GM23338 (cell line): Measurements from ENCODE around the gene NUDT16. TPM values are rescaled to one million over a fixed set of nuclear protein-coding genes. Genes with fewer than 3 reads are reported as not detected.
"Not testable (repeated sequence)": the region's sequence is repeated elsewhere in the genome, so short reads cannot be mapped to it uniquely, and the experiment has no call there.

ENCODE experiments used
- ATAC-seq: fragments of 200-7000 bp; cut with Tn5 transposase; 3 replicates; pipeline ENCODE4 v1.9.1; 2020
- DNase-seq: peaks from one replicate; pipeline ENCODE4 v3.0.0-alpha.2; 2015; ENCODE audit warnings: low spot score
- H2AFZ ChIP-seq: fragments of 200-600 bp; sonication (generic); 2 replicates; pipeline ENCODE4 v1.8.0; 2016; ENCODE audit warnings: antibody characterized with exemption, mild to moderate bottlenecking, moderate library complexity
- H3F3A ChIP-seq: fragments of 200-600 bp; sonication (generic); replicated peaks from 2 replicates; pipeline ENCODE4 v1.8.0; 2017; ENCODE audit warnings: antibody characterized with exemption, mixed run types, low read depth
- H3K27ac ChIP-seq: fragments of 200-600 bp; sonication (generic); 2 replicates; pipeline ENCODE4 v1.6.1; 2016; ENCODE audit warnings: low read depth
- H3K27me3 ChIP-seq: fragments of 200-600 bp; sonication (generic); 2 replicates; pipeline ENCODE4 v1.8.0; 2016; ENCODE audit warnings: mild to moderate bottlenecking, mixed run types, moderate library complexity; ENCODE audit not compliant: insufficient read depth
- H3K36me3 ChIP-seq: fragments of 200-600 bp; sonication (generic); 2 replicates; pipeline ENCODE4 v1.8.0; 2016; ENCODE audit warnings: mild to moderate bottlenecking; ENCODE audit not compliant: insufficient read depth
- H3K4me1 ChIP-seq: fragments of 200-600 bp; sonication (generic); 2 replicates; pipeline ENCODE4 v1.8.0; 2016; ENCODE audit warnings: mild to moderate bottlenecking, moderate library complexity; ENCODE audit not compliant: insufficient read depth
- H3K4me2 ChIP-seq: fragments of 200-600 bp; sonication (generic); 2 replicates; pipeline ENCODE4 v1.7.1; 2017; ENCODE audit warnings: mixed run types
- H3K4me3 ChIP-seq: fragments of 200-600 bp; sonication (generic); 2 replicates; pipeline ENCODE4 v1.6.1; 2016; ENCODE audit warnings: mixed run types
- H3K79me2 ChIP-seq: fragments of 200-600 bp; sonication (generic); replicated peaks from 2 replicates; pipeline ENCODE4 v1.8.0; 2017; ENCODE audit warnings: mild to moderate bottlenecking; ENCODE audit not compliant: insufficient read depth
- H3K9me2 ChIP-seq: fragments of 200-600 bp; sonication (generic); 2 replicates; pipeline ENCODE4 v1.8.0; 2017; ENCODE audit not compliant: insufficient read depth
- H4K20me1 ChIP-seq: fragments of 200-600 bp; sonication (generic); replicated peaks from 2 replicates; pipeline ENCODE4 v1.8.0; 2017; ENCODE audit warnings: mild to moderate bottlenecking; ENCODE audit not compliant: insufficient read depth
- H3K27ac Mint-ChIP-seq: 2 replicates; pipeline ENCODE4 v1.8.0; 2020; ENCODE audit warnings: inconsistent platforms, mild to moderate bottlenecking, moderate library complexity, mixed read lengths
- H3K27me3 Mint-ChIP-seq: 3 replicates; pipeline ENCODE4 v1.8.0; 2022; ENCODE audit warnings: low read depth, mild to moderate bottlenecking, moderate library complexity, mixed read lengths, inconsistent platforms; ENCODE audit not compliant: insufficient read depth, poor library complexity
- H3K36me3 Mint-ChIP-seq: 3 replicates; pipeline ENCODE4 v1.8.0; 2021; ENCODE audit warnings: low read depth, mild to moderate bottlenecking, inconsistent platforms, moderate library complexity, mixed read lengths
- H3K4me1 Mint-ChIP-seq: 3 replicates; pipeline ENCODE4 v1.8.0; 2020; ENCODE audit warnings: mild to moderate bottlenecking, inconsistent platforms, mixed read lengths
- H3K4me3 Mint-ChIP-seq: 3 replicates; pipeline ENCODE4 v1.8.0; 2021; ENCODE audit warnings: moderate library complexity, mild to moderate bottlenecking, inconsistent platforms, mixed read lengths
- H3K9me3 Mint-ChIP-seq: 3 replicates; pipeline ENCODE4 v1.8.0; 2020; ENCODE audit warnings: moderate library complexity, mild to moderate bottlenecking, inconsistent platforms, mixed read lengths
- CREB1 ChIP-seq: fragments of 250-450 bp; sonication (Bioruptor Pico); IDR thresholded peaks from 2 replicates; pipeline ENCODE4 v1.5.0; 2020; ENCODE audit warnings: low read depth, mild to moderate bottlenecking, moderate library complexity
- EZH2 ChIP-seq: fragments of 200-600 bp; sonication (generic); IDR thresholded peaks from one replicate; pipeline ENCODE4 v1.8.0; 2017; ENCODE audit warnings: antibody characterized with exemption, mild to moderate bottlenecking, low read depth; ENCODE audit not compliant: unreplicated experiment
- EZH2phosphoT487 ChIP-seq: fragments of 200-600 bp; sonication (generic); IDR thresholded peaks from one replicate; pipeline ENCODE4 v1.8.1; 2018; ENCODE audit warnings: antibody characterized with exemption; ENCODE audit not compliant: unreplicated experiment
- JUNB ChIP-seq: IDR thresholded peaks from one replicate; pipeline ENCODE4 v1.6.1; 2016; ENCODE audit warnings: antibody characterized with exemption; ENCODE audit not compliant: unreplicated experiment
- NANOG ChIP-seq: IDR thresholded peaks from 2 replicates; pipeline ENCODE4 v1.6.1; 2016; ENCODE audit warnings: antibody characterized with exemption, borderline replicate concordance
- POLR2AphosphoS5 ChIP-seq: IDR thresholded peaks from 2 replicates; pipeline ENCODE4 v1.6.1; 2016; ENCODE audit warnings: antibody characterized with exemption, low read depth
- STAT1 ChIP-seq: IDR thresholded peaks from one replicate; pipeline ENCODE4 v1.6.1; 2016; ENCODE audit warnings: antibody characterized with exemption; ENCODE audit not compliant: unreplicated experiment
- ZNF114 ChIP-seq: fragments of 250-450 bp; sonication (Bioruptor Pico); IDR thresholded peaks from 2 replicates; pipeline ENCODE4 v1.5.0; 2020; ENCODE audit warnings: mild to moderate bottlenecking, moderate library complexity
- ZNF331 ChIP-seq: fragments of 250-450 bp; sonication (Bioruptor Pico); IDR thresholded peaks from 2 replicates; pipeline ENCODE4 v1.5.0; 2020; ENCODE audit warnings: low read depth, mild to moderate bottlenecking, moderate library complexity
- polyA plus RNA-seq: library from polyadenylated mRNA; unstranded; fragments of >200 nt; fragmentation: Nextera tagmentation; extraction: Ambion mirVana; gene quantifications from 2 replicates; pipeline ENCODE4 v1.2.1, GENCODE V29; 2016
- total RNA-seq: library from RNA; depleted of rRNA; stranded (reverse); fragments of >200 nt; shearing (Covaris generic); gene quantifications from 2 replicates; pipeline ENCODE4 v1.2.3, GENCODE V29; 2014
- TF ChIP-seq, protein P1 (sequence below): IDR thresholded peaks from 2 replicates; pipeline ENCODE4 v1.6.1; 2016; ENCODE audit warnings: antibody characterized with exemption

Gene NUDT16
- total and polyA plus RNA-seq, 2 experiments from 2014 or later, result 10.0 to 15.4 TPM

DNA sequence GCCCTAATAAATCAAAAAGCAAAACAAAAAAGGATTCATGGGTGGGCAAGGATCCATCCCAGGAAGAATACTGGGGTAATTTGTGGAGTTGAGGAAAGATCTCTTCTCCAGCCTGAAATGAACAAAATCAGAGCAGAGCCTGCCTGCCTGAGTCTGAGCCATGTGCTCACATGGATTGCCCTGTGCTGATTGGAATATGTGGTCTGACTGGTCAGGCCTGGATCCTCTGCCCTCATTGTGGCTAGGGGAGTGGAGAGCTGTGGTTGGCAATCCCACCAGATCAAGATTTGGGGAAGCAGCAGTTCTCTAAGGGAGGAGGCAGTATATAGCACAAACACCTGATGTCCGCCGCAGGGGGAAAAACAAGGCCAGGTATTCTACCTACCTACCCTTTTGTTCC, 6.8 kb upstream of the NUDT16 start:
- no peak overlapping the region for H3K4me3 Mint-ChIP-seq
- Histone ChIP-seq H3K9me2 (no peaks in the 10 kb centered on the region), H3K27ac (no peak overlapping the region), H3K4me1 (peaks cover 7% of the 10 kb centered on the region; the same call in 1 of the 2 replicates), H3K79me2 (peaks cover 11% of the 10 kb centered on the region; the same call in 1 of the 2 replicates), H3K27me3 (no peaks in the 10 kb centered on the region), H2AFZ (no peak overlapping the region), H3F3A (no peaks in the 10 kb centered on the region), H3K4me2 (no peak overlapping the region), H4K20me1 (no peaks in the 10 kb centered on the region; the same call in 1 of the 2 replicates), H3K4me3 (no peak overlapping the region), H3K36me3 (no peaks in the 10 kb centered on the region)
- no peak overlapping the region for H3K27ac Mint-ChIP-seq
- no peaks in the 10 kb centered on the region for H3K9me3 Mint-ChIP-seq
- TF ChIP-seq NANOG (no peak), EZH2 (no peak), ZNF114 (CRISPR knock-in tag) (no peak), CREB1 (CRISPR knock-in tag) (no peak), JUNB (no peak)
- TF ChIP-seq, protein P1, sequence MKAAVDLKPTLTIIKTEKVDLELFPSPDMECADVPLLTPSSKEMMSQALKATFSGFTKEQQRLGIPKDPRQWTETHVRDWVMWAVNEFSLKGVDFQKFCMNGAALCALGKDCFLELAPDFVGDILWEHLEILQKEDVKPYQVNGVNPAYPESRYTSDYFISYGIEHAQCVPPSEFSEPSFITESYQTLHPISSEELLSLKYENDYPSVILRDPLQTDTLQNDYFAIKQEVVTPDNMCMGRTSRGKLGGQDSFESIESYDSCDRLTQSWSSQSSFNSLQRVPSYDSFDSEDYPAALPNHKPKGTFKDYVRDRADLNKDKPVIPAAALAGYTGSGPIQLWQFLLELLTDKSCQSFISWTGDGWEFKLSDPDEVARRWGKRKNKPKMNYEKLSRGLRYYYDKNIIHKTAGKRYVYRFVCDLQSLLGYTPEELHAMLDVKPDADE, result no peak
- H3K27me3 Mint-ChIP-seq, result no peaks in the 10 kb centered on the region
- peaks cover 12% of the 10 kb centered on the region; the same call in 2 of the 3 replicates for H3K36me3 Mint-ChIP-seq
- DNase-seq (no peak), ATAC-seq (no peak)
- H3K4me1 Mint-ChIP-seq, result peaks cover 13% of the 10 kb centered on the region

DNA sequence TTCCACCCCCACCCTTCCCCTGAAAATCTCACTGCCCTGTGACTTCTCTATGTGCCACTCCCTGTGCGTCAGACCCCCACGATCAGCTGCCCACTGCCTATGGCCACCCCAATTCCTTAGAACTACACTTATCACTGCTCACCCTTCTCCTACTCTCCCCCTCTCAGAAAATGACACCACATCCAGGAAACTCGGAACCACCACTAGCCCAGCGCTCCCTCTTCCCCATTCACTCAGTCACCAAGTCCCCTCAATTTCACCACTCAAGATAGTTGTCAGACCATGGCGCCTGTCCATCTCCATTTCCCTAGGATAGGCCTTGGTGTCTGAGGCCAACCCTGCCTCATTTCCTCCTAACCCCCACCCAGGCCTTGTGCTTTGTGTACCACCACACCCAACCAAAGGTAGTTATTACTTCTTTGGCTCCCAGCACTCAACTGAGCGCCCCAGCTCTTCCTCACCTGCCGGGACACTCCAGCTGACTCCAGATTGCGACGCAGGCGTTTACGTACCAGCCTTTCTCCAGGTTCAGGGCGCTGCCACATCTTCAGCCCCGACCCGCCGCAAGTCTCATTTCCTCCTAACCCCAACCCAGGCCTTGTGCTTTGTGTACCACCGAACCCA, 641 bp upstream of the NUDT16 start:
- not testable (repeated sequence) for H3K27me3 Mint-ChIP-seq, H3K9me2 ChIP-seq, H4K20me1 ChIP-seq, H3F3A ChIP-seq, DNase-seq, H3K27me3 ChIP-seq, H3K36me3 ChIP-seq, ATAC-seq, H3K9me3 Mint-ChIP-seq
- H3K4me1 Mint-ChIP-seq, result peaks cover 25% of the 10 kb centered on the region
- H3K4me1 ChIP-seq, result peaks cover 14% of the 10 kb centered on the region; the same call in 1 of the 2 replicates
- H3K36me3 Mint-ChIP-seq, result peaks cover 26% of the 10 kb centered on the region
- H3K27ac Mint-ChIP-seq, result peak overlapping the region; percentile 97
- H3K27ac ChIP-seq, result peak overlapping the region; percentile 93; the same call in 1 of the 2 replicates
- H2AFZ ChIP-seq, result peak overlapping the region; percentile 96
- H3K4me3 Mint-ChIP-seq, result peak overlapping the region; percentile 95
- H3K4me2 ChIP-seq, result peak overlapping the region; percentile 83
- H3K79me2 ChIP-seq, result peaks cover 30% of the 10 kb centered on the region
- peak overlapping the region; percentile 94 for H3K4me3 ChIP-seq

DNA sequence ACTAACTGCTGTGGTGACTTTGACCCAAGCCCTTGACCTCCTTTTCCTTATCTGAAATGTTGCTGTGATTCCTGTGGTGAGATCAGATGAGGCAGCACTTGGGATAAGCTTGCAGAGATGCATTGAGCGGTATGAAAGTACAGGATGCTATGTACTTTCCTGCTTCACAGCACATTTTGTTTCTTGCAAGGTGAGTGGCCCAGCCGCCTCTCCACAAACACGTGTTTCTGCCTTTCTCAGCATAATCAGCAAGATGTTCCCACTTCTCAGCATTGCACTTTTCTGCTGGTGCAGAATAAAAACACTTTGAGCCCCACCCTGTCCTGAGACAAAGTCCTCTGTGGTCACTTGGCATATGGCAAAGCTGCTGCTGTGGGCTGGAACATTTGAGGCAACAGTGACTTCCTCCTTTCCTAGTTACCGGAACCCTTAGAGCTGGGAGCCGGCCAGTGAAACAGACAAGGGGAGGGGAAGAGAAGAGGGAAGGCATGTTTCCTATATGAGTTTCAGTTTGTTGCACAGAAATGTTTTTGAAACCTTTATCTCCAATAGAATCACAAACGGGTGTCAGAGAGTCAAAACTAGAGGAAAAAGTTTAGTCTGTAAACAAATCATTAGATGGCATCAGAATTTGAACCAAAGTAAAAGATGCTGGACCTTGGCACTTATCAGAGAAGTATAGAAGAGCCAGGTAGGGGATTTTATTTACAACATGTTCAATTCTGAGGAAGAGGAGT, 5.0 kb downstream of the NUDT16 start:
- no peak for DNase-seq
- H3K36me3 ChIP-seq, result 0 out of 2 replicates have a peak, but pooled peaks cover 3% of the 10 kb centered on the region
- H3K27ac ChIP-seq, result no peak overlapping the region
- ATAC-seq, result no peak
- no peak overlapping the region for H3K4me2 ChIP-seq
- Mint-ChIP-seq H3K27me3 (no peaks in the 10 kb centered on the region), H3K4me3 (no peak overlapping the region), H3K36me3 (peaks cover 27% of the 10 kb centered on the region), H3K27ac (no peak overlapping the region), H3K9me3 (peaks cover 2% of the 10 kb centered on the region; the same call in 1 of the 3 replicates), H3K4me1 (peaks cover 9% of the 10 kb centered on the region)
- no peaks in the 10 kb centered on the region for H3F3A ChIP-seq
- H3K9me2 ChIP-seq, result no peaks in the 10 kb centered on the region
- H3K79me2 ChIP-seq, result peaks cover 14% of the 10 kb centered on the region
- no peaks in the 10 kb centered on the region for H4K20me1 ChIP-seq
- no peak overlapping the region for H3K4me3 ChIP-seq
- H3K4me1 ChIP-seq, result 0 out of 2 replicates have a peak, but pooled peaks cover 7% of the 10 kb centered on the region
- no peak for TF ChIP-seq STAT1
- no peak for TF ChIP-seq EZH2phosphoT487
- no peak for TF ChIP-seq ZNF331 (CRISPR knock-in tag)
- no peak for TF ChIP-seq EZH2
- no peak for TF ChIP-seq POLR2AphosphoS5
- no peaks in the 10 kb centered on the region for H3K27me3 ChIP-seq
- H2AFZ ChIP-seq, result no peak overlapping the region
